Sigmoid colon (tissue), 7 donors: ENCODE data around the gene ANTXR2. TPM values are rescaled to one million over a fixed set of nuclear protein-coding genes. Genes with fewer than 3 reads are reported as not detected.

Source experiments
- DNase-seq: peaks from one replicate; pipeline ENCODE4 v3.0.0-alpha.2; 2019
- H3K27ac ChIP-seq, 4 donors: fragments of 200-600 bp; sonication (generic); one replicate each; pipeline ENCODE4 v1.5.1; 2016 to 2019; ENCODE audit warnings: mild to moderate bottlenecking in 1 of 4
- H3K27me3 ChIP-seq, 3 donors: fragments of 200-600 bp; sonication (generic); one replicate each; pipeline ENCODE4 v1.5.1; 2019; ENCODE audit warnings: mild to moderate bottlenecking in 1 of 3
- H3K36me3 ChIP-seq, 4 donors: fragments of 200-600 bp; sonication (generic); one replicate each; pipeline ENCODE4 v1.5.1; 2016 to 2019
- H3K4me1 ChIP-seq, 4 donors: fragments of 200-600 bp; sonication (generic); one replicate each; pipeline ENCODE4 v1.5.1; 2017 to 2019
- H3K4me3 ChIP-seq, 4 donors: fragments of 200-600 bp; sonication (generic); one replicate each; pipeline ENCODE4 v1.5.1; 2017 to 2019; ENCODE audit warnings: mild to moderate bottlenecking in 2 of 4, moderate library complexity in 1 of 4
- H3K9me3 ChIP-seq, 4 donors: fragments of 200-600 bp in 3 of 4; sonication (generic) in 3 of 4; one replicate each; pipeline versions ENCODE4 v1.5.1 to v1.6.1; 2013 to 2019
- CTCF ChIP-seq, 4 experiments: fragments of 450-650 bp in 3 of 4; fragments of 200-600 bp in 1 of 4; IDR thresholded peaks; one replicate each; pipeline ENCODE4 v1.5.1; 2016 to 2019; ENCODE audit warnings: antibody characterized with exemption in 4 of 4, mild to moderate bottlenecking in 3 of 4, moderate library complexity in 2 of 4
- EP300 ChIP-seq, 4 donors: sonication (generic); formaldehyde crosslinking; IDR thresholded peaks; one replicate each; pipeline ENCODE4 v1.6.1; 2017; ENCODE audit warnings: antibody characterized with exemption in 4 of 4
- POLR2A ChIP-seq, 2 donors: fragments of 450-650 bp; IDR thresholded peaks; one replicate each; pipeline ENCODE4 v1.6.1; 2016; ENCODE audit warnings: antibody characterized with exemption in 2 of 2, mild to moderate bottlenecking in 2 of 2, moderate library complexity in 2 of 2
- POLR2AphosphoS5 ChIP-seq, 4 donors: sonication (generic); formaldehyde crosslinking; IDR thresholded peaks; one replicate each; pipeline ENCODE4 v1.6.1; 2017; ENCODE audit warnings: antibody characterized with exemption in 4 of 4
- WGBS, 2 donors: extraction: QIAGEN DNeasy Blood & Tissue Kit; methylation state at CpG; one replicate each; pipeline ENCODE4 v1.1.7; 2013; 5-methylcytosine and 5-hydroxymethylcytosine counted together
- intact Hi-C: fragments of 100-400 bp; cut with DNase I; formaldehyde crosslinking; loops from one replicate; pipeline ENCODE4 v1.15.1; 2023
- polyA plus RNA-seq, 3 donors: library from polyadenylated mRNA; stranded (reverse); fragments of 200-250 nt; gene quantifications; one replicate each; pipeline ENCODE4 v1.2.3, GENCODE V29; 2013
- total RNA-seq, 4 donors: library from RNA; depleted of rRNA; stranded (reverse); fragments of >200 nt; gene quantifications; one replicate each; pipeline ENCODE4 v1.1.0, GENCODE V29; 2016
- donor health status: healthy with polysubstance abuse.
- donor health status: Bipolar disorder and iron deficiency.
- donor health status: healthy.

The ANTXR2 gene
- total and polyA plus RNA-seq, 7 donors = 11.4 to 237 (median 170) TPM

- Histone ChIP-seq H3K9me3 (no peaks in the 10 kb centered on the region), H3K36me3 (no peaks in the 10 kb centered on the region), H3K27me3 (no peaks in the 10 kb centered on the region), H3K4me3 (no peak overlapping the region), H3K27ac (no peak overlapping the region), H3K4me1 (no peaks in the 10 kb centered on the region)
- no peak for DNase-seq
- intact Hi-C loops = no loop called here
- 90 to 96% methylated on average over 1 of the region's 1 CpG for WGBS, 2 donors
- no peak for TF ChIP-seq EP300 (IDR thresholded peaks at IDR 0.05)
- no peak for TF ChIP-seq CTCF (IDR thresholded peaks at IDR 0.05)
- no peak for TF ChIP-seq POLR2AphosphoS5 (IDR thresholded peaks at IDR 0.05)
- TF ChIP-seq POLR2A (IDR thresholded peaks at IDR 0.05) = no peak
These were observed 186.5 kb downstream of the ANTXR2 start for GRCh38 chr4:79886557-79886956.

DNA sequence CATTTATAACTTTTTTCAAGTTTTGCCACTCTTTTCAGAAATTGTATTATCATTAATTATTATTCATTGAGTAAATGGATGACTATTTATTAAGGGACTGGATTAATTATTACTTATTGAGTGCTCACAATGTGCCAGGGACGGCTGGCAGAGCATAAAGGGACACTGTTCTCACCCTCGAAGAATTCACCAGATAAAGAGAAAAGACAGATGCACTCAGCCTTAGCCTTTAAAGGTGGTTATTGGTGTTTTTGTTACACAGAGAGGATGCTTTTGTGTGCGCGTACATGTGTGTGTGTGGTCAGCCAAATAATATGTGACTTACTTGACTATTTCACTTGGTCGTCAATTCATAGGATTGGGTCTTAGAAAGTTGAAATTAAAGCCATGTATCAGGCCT, 187.0 kb downstream of the ANTXR2 start:
- no peak for DNase-seq
- no peak overlapping the region for H3K27ac ChIP-seq
- no peak for TF ChIP-seq POLR2AphosphoS5 (IDR thresholded peaks at IDR 0.05)
- TF ChIP-seq POLR2A (IDR thresholded peaks at IDR 0.05) = no peak
- no peak for TF ChIP-seq EP300 (IDR thresholded peaks at IDR 0.05)
- no peak for TF ChIP-seq CTCF (IDR thresholded peaks at IDR 0.05)
- WGBS, 2 donors = 81 to 93% methylated on average over 5 of the region's 5 CpGs
- no peaks in the 10 kb centered on the region for H3K36me3 ChIP-seq
- no peaks in the 10 kb centered on the region for H3K9me3 ChIP-seq
- H3K27me3 ChIP-seq = no peaks in the 10 kb centered on the region
- H3K4me1 ChIP-seq = no peaks in the 10 kb centered on the region
- intact Hi-C loops = no loop called here
- H3K4me3 ChIP-seq = no peak overlapping the region

GRCh38 chr4:79883290-79883689, 189.7 kb downstream of the ANTXR2 start:
- Histone ChIP-seq H3K27me3 (no peaks in the 10 kb centered on the region), H3K27ac (no peak overlapping the region), H3K4me3 (no peak overlapping the region), H3K4me1 (no peaks in the 10 kb centered on the region), H3K36me3 (no peaks in the 10 kb centered on the region), H3K9me3 (no peaks in the 10 kb centered on the region)
- TF ChIP-seq EP300 (IDR thresholded peaks at IDR 0.05) (no peak), CTCF (IDR thresholded peaks at IDR 0.05) (no peak)
- intact Hi-C loops = no loop called here
- DNase-seq = no peak
- 91 to 95% methylated on average over 1 of the region's 1 CpG for WGBS, 2 donors

GRCh38 chr4:79882806-79883205, 190.2 kb downstream of the ANTXR2 start:
- no peaks in the 10 kb centered on the region for H3K4me1 ChIP-seq
- 27 to 47% methylated on average over 1 of the region's 1 CpG for WGBS, 2 donors
- no peak for TF ChIP-seq POLR2A (IDR thresholded peaks at IDR 0.05)
- TF ChIP-seq POLR2AphosphoS5 (IDR thresholded peaks at IDR 0.05) = no peak
- no peak for TF ChIP-seq CTCF (IDR thresholded peaks at IDR 0.05)
- no peak for TF ChIP-seq EP300 (IDR thresholded peaks at IDR 0.05)
- intact Hi-C loops = no loop called here
- H3K4me3 ChIP-seq = no peak overlapping the region
- DNase-seq = no peak
- H3K9me3 ChIP-seq = no peaks in the 10 kb centered on the region
- H3K36me3 ChIP-seq = no peaks in the 10 kb centered on the region
- no peaks in the 10 kb centered on the region for H3K27me3 ChIP-seq
- H3K27ac ChIP-seq = no peak overlapping the region

- Histone ChIP-seq H3K27ac (no peak overlapping the region), H3K4me3 (no peak overlapping the region), H3K36me3 (no peaks in the 10 kb centered on the region), H3K4me1 (no peaks in the 10 kb centered on the region), H3K9me3 (no peaks in the 10 kb centered on the region), H3K27me3 (no peaks in the 10 kb centered on the region)
- TF ChIP-seq EP300 (IDR thresholded peaks at IDR 0.05) = no peak
- TF ChIP-seq CTCF (IDR thresholded peaks at IDR 0.05) = no peak
- TF ChIP-seq POLR2AphosphoS5 (IDR thresholded peaks at IDR 0.05) = no peak
- no peak for TF ChIP-seq POLR2A (IDR thresholded peaks at IDR 0.05)
- intact Hi-C loops = no loop called here
- DNase-seq = no peak
These were observed 191.6 kb downstream of the ANTXR2 start for GRCh38 chr4:79881407-79881806.
